HL-60 (cell line): Measurements from ENCODE around the gene PHF14.

ENCODE experiments used
- DNase-seq, 2 experiments: peaks; one replicate each; pipeline ENCODE4 v3.0.0-alpha.2; 2010 to 2020; ENCODE audit warnings: low read depth in 1 of 2, low spot score in 1 of 2
- H3K27ac ChIP-seq: fragments of 250-450 bp; sonication (Bioruptor Pico); replicated peaks from 2 replicates; pipeline ENCODE4 v1.5.1; 2020; ENCODE audit warnings: mild to moderate bottlenecking, moderate library complexity
- H3K27me3 ChIP-seq: fragments of 250-450 bp; sonication (Bioruptor Pico); 2 replicates; pipeline ENCODE4 v1.5.1; 2021; ENCODE audit warnings: mild to moderate bottlenecking, moderate library complexity; ENCODE audit not compliant: insufficient read depth, poor library complexity, severe bottlenecking
- H3K4me3 ChIP-seq: replicated peaks from 2 replicates; pipeline ENCODE4 v1.5.1; 2011; ENCODE audit warnings: mild to moderate bottlenecking, control low read depth, low read length; ENCODE audit not compliant: insufficient read depth
- GABPA ChIP-seq: IDR thresholded peaks from 2 replicates; pipeline ENCODE4 v1.6.1; 2012; ENCODE audit warnings: low read depth
- POLR2AphosphoS5 ChIP-seq: IDR thresholded peaks from 2 replicates; pipeline ENCODE4 v1.6.1; 2012; ENCODE audit warnings: low read depth
- SPI1 ChIP-seq: IDR thresholded peaks from 2 replicates; pipeline ENCODE4 v1.6.1; 2012; ENCODE audit warnings: low read depth, mild to moderate bottlenecking, borderline replicate concordance
- TF ChIP-seq, protein P1 (sequence below): IDR thresholded peaks from 2 replicates; pipeline ENCODE4 v1.6.1; 2012; ENCODE audit warnings: low read depth; ENCODE audit not compliant: insufficient replicate concordance
- TF ChIP-seq, protein P2 (sequence below): IDR thresholded peaks from one replicate; pipeline ENCODE4 v1.5.1; 2011; ENCODE audit warnings: low read length, control low read depth, inconsistent platforms; ENCODE audit not compliant: insufficient read depth

Gene PHF14

DNA sequence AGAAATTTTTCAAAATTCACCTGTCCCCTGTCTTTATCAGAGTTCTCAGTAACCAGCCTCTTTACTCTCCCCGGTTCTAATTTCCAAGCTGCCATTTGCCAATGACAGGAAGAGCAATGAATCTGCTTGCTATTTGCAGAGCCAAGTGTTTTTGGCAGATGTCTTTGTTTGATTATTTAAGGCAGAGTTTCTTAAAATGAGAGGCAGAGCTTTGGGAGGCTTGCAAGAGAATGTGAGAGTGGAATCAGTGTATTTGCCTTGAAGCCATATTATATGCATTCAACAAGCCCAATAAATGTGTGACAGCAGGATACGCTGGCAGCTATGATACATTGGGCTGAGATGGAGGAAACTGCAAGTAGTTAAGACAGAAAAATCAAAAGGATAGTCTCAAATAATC is 196.5 kb downstream of the PHF14 start:
- no peak overlapping the region for H3K4me3 ChIP-seq
- TF ChIP-seq POLR2AphosphoS5 (no peak), SPI1 (no peak), GABPA (no peak)
- TF ChIP-seq, protein P1, sequence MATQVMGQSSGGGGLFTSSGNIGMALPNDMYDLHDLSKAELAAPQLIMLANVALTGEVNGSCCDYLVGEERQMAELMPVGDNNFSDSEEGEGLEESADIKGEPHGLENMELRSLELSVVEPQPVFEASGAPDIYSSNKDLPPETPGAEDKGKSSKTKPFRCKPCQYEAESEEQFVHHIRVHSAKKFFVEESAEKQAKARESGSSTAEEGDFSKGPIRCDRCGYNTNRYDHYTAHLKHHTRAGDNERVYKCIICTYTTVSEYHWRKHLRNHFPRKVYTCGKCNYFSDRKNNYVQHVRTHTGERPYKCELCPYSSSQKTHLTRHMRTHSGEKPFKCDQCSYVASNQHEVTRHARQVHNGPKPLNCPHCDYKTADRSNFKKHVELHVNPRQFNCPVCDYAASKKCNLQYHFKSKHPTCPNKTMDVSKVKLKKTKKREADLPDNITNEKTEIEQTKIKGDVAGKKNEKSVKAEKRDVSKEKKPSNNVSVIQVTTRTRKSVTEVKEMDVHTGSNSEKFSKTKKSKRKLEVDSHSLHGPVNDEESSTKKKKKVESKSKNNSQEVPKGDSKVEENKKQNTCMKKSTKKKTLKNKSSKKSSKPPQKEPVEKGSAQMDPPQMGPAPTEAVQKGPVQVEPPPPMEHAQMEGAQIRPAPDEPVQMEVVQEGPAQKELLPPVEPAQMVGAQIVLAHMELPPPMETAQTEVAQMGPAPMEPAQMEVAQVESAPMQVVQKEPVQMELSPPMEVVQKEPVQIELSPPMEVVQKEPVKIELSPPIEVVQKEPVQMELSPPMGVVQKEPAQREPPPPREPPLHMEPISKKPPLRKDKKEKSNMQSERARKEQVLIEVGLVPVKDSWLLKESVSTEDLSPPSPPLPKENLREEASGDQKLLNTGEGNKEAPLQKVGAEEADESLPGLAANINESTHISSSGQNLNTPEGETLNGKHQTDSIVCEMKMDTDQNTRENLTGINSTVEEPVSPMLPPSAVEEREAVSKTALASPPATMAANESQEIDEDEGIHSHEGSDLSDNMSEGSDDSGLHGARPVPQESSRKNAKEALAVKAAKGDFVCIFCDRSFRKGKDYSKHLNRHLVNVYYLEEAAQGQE: no peak
- TF ChIP-seq, protein P2, sequence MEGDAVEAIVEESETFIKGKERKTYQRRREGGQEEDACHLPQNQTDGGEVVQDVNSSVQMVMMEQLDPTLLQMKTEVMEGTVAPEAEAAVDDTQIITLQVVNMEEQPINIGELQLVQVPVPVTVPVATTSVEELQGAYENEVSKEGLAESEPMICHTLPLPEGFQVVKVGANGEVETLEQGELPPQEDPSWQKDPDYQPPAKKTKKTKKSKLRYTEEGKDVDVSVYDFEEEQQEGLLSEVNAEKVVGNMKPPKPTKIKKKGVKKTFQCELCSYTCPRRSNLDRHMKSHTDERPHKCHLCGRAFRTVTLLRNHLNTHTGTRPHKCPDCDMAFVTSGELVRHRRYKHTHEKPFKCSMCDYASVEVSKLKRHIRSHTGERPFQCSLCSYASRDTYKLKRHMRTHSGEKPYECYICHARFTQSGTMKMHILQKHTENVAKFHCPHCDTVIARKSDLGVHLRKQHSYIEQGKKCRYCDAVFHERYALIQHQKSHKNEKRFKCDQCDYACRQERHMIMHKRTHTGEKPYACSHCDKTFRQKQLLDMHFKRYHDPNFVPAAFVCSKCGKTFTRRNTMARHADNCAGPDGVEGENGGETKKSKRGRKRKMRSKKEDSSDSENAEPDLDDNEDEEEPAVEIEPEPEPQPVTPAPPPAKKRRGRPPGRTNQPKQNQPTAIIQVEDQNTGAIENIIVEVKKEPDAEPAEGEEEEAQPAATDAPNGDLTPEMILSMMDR: no peak
- no peak for DNase-seq
- H3K27me3 ChIP-seq: no peaks in the 10 kb centered on the region
- H3K27ac ChIP-seq: no peak overlapping the region

DNA sequence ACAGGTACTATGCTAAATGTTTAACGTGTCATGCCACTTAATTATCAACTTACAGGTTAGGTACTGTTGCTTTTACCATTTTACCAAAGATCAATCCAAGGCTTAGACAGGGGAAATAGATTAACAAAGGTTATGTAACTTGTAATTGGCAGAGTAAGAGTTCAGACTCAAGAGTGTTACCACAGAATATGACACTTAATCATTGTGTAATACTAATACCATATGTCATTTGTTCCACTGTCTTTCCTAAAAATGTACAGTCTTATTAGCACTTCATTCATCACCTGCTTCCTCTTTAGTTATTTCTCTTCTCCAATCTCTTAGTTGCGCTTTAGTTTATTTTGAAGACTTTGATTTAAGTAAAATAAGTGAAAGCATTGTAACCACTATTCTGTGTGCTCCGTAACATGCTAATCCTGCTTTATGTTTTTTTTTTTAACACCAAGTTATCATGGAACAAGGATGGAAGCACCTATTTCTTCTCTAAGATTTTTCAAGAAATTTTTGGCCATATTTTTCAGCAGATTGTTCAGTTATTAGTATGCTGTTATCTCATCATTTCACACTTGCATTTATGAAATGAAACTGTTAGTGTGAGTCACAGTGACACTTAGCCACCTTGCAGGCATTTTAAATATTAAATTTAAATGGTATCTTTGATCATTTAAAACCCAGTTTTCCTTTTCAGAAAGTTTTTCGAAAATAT is 197.3 kb downstream of the PHF14 start:
- H3K27ac ChIP-seq: no peak overlapping the region
- no peaks in the 10 kb centered on the region for H3K27me3 ChIP-seq
- DNase-seq: peak in 1 of 2 experiments; percentile 40
- TF ChIP-seq SPI1 (no peak), GABPA (no peak), POLR2AphosphoS5 (no peak)
- TF ChIP-seq, protein P1: no peak
- TF ChIP-seq, protein P2: no peak
- H3K4me3 ChIP-seq: no peak overlapping the region

DNA sequence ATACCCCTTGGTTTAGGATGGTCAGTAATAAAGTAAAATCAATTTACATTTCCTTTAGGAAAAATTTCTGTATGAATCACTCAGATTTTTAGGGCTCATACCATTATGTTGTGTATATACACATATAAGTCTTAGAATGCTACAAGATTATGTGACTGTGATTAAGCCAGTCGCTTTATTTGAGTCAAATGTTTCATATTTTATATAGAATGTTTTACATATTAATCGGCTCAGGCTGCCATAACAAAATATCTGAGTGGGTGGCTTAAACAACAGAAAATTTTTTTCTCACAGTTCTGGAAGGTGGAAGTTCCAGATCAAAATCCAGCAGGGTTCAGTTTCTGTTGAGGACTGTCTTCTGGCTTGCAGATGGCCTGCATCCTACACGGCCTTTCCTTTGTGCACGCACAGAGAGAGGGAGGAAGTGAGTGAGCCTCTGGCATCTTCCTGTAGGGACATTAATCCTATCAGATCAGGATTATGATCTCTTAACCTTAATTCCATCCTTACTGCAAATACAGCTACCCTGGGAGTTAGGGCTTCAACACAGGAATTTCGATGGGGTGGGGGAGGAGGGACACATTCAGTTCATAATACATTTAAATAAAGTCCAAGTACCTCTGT is 198.0 kb downstream of the PHF14 start:
- no peak overlapping the region for H3K27ac ChIP-seq
- no peak overlapping the region for H3K4me3 ChIP-seq
- DNase-seq: no peak
- H3K27me3 ChIP-seq: no peaks in the 10 kb centered on the region
- TF ChIP-seq POLR2AphosphoS5 (no peak), SPI1 (no peak), GABPA (no peak)
- TF ChIP-seq, protein P2: no peak
- TF ChIP-seq, protein P1: no peak
